Prostate gland (tissue), 2 donors: ENCODE results near the gene ARFRP1. TPM values are rescaled to one million over a fixed set of nuclear protein-coding genes. Genes with fewer than 3 reads are reported as not detected.
"Not testable (repeated sequence)": the region's sequence is repeated elsewhere in the genome, so short reads cannot be mapped to it uniquely, and the experiment has no call there.

Experiments
- DNase-seq: peaks from one replicate; pipeline ENCODE4 v3.0.0-alpha.2; 2019; ENCODE audit warnings: low spot score
- H3K27ac ChIP-seq, 2 donors: fragments of 200-600 bp; sonication (generic); 2 replicates each; pipeline ENCODE4 v1.5.1; 2017 to 2019
- H3K27me3 ChIP-seq: fragments of 200-600 bp; sonication (generic); replicated peaks from 2 replicates; pipeline ENCODE4 v1.5.1; 2019; ENCODE audit not compliant: insufficient read depth
- H3K36me3 ChIP-seq, 2 donors: fragments of 200-600 bp; sonication (generic); 1 replicate in 1 of 2; 2 replicates in 1 of 2; pipeline versions ENCODE4 v1.5.1 to v1.8.1; 2017 to 2019
- H3K4me1 ChIP-seq: fragments of 200-600 bp; sonication (generic); replicated peaks from 2 replicates; pipeline ENCODE4 v1.5.1; 2019
- H3K4me3 ChIP-seq, 2 donors: fragments of 200-600 bp; sonication (generic); 2 replicates each; pipeline ENCODE4 v1.5.1; 2017 to 2019
- H3K9me3 ChIP-seq: fragments of 200-600 bp; sonication (generic); 2 replicates; pipeline ENCODE4 v1.5.1; 2017
- CTCF ChIP-seq, 4 experiments: fragments of 200-600 bp in 2 of 4; fragments of 450-650 bp in 2 of 4; sonication (generic) in 2 of 4; IDR thresholded peaks; 1 replicate in 3 of 4; 2 replicates in 1 of 4; pipeline ENCODE4 v1.5.1; 2016 to 2019; ENCODE audit warnings: antibody characterized with exemption in 4 of 4, mild to moderate bottlenecking in 2 of 4, moderate library complexity in 2 of 4
- POLR2A ChIP-seq: fragments of 450-650 bp; IDR thresholded peaks from one replicate; pipeline ENCODE4 v1.6.1; 2016; ENCODE audit warnings: antibody characterized with exemption, mild to moderate bottlenecking
- POLR2AphosphoS5 ChIP-seq: sonication (generic); formaldehyde crosslinking; IDR thresholded peaks from one replicate; pipeline ENCODE4 v1.6.1; 2017; ENCODE audit warnings: antibody characterized with exemption
- WGBS: methylation state at CpG from one replicate; pipeline ENCODE4 v1.1.5; 2018; 5-methylcytosine and 5-hydroxymethylcytosine counted together
- intact Hi-C: fragments of 100-400 bp; cut with DNase I; formaldehyde crosslinking; loops from one replicate; pipeline ENCODE4 v1.14.2; 2022
- total RNA-seq, 2 donors: library from RNA; depleted of rRNA; stranded (reverse); fragments of >200 nt; gene quantifications; one replicate each; pipeline ENCODE4 v1.1.0, GENCODE V29; 2016

Gene ARFRP1
- total RNA-seq, 2 donors from 2014 or later, result 36.8 to 50.8 TPM

DNA sequence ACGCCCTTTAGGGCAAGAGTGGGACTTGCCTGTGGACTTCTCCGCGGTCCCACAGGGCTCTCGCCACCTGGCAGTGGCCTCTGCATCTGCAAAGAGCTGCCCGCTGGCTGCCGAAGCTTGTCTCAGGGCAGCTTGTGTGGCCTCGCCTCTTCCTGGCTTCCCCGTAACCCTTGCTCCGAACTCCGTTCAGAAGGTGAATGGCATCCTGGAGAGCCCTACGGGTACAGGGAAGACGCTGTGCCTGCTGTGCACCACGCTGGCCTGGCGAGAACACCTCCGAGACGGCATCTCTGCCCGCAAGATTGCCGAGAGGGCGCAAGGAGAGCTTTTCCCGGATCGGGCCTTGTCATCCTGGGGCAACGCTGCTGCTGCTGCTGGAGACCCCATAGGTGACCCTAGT, 46.7 kb downstream of the ARFRP1 start:
- H3K27ac ChIP-seq, result no peak overlapping the region
- intact Hi-C loops, result no loop called here
- 93% methylated on average over 22 of the region's 22 CpGs for WGBS
- H3K4me3 ChIP-seq, result no peak overlapping the region
- TF ChIP-seq CTCF (IDR thresholded peaks at IDR 0.05) (no peak), POLR2AphosphoS5 (no peak), POLR2A (no peak)
- H3K9me3 ChIP-seq, result no peaks in the 10 kb centered on the region
- DNase-seq, result no peak
- H3K27me3 ChIP-seq, result no peaks in the 10 kb centered on the region
- H3K4me1 ChIP-seq, result peaks cover 6% of the 10 kb centered on the region
- peaks cover 0 to 5% of the 10 kb centered on the region in 2 donors for H3K36me3 ChIP-seq

- H3K27me3 ChIP-seq, result no peaks in the 10 kb centered on the region
- H3K36me3 ChIP-seq, result peaks cover 0 to 5% of the 10 kb centered on the region in 2 donors
- no peak overlapping the region for H3K4me3 ChIP-seq
- intact Hi-C loops, result no loop called here
- H3K4me1 ChIP-seq, result peaks cover 6% of the 10 kb centered on the region
- WGBS, result 90% methylated on average over 8 of the region's 8 CpGs
- DNase-seq, result no peak
- H3K27ac ChIP-seq, result no peak overlapping the region
- no peaks in the 10 kb centered on the region for H3K9me3 ChIP-seq
- TF ChIP-seq CTCF (IDR thresholded peaks at IDR 0.05) (no peak), POLR2AphosphoS5 (no peak), POLR2A (no peak)
These were observed 47.2 kb downstream of the ARFRP1 start for GRCh38 chr20:63660622-63661021.

DNA sequence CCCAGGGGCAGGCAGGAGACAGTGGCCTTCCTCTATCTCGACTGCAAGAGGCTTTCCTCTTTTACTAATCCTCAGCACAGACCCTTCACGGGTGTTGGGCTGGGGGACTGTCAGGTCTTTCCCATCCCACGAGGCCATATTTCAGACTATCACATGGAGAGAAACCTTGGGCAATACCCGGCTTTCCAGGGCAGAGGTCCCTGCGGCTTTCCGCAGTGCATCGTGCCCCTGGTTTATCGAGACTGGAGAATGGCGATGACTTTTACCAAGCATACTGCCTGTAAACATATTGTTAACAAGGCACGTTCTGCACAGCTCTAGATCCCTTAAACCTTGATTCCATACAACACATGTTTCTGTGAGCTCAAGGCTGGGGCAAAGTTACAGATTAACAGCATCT, 47.6 kb downstream of the ARFRP1 start:
- intact Hi-C loops, DNase-seq: not testable (repeated sequence)

DNA sequence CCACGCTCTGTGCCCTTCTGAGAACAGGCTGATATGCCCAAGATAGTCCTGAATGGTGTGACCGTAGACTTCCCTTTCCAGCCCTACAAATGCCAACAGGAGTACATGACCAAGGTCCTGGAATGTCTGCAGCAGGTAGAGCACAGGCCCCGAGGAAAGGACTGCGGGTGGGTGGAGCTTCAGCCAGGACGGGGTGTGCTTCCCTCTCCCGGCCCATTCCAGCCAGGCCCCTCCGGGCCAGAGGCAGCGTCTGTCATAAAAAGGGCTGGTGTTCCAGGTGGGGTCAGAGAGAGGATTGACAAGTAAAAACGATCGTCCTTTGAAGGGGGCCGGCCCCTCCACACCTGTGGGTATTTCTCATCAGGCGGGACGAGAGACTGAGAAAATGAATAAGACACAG, 48.4 kb downstream of the ARFRP1 start:
- intact Hi-C loops, result loop anchor here (5.0 kb wide), 2 partner anchors 48 to 78 kb away; partner anchors contain the start of genes ARFRP1, LIME1, SLC2A4RG and ZGPAT
- Histone ChIP-seq H3K9me3 (no peaks in the 10 kb centered on the region), H3K4me1 (peaks cover 6% of the 10 kb centered on the region), H3K4me3 (peak overlapping the region in 1 of 2 donors; percentile 79), H3K27ac (no peak overlapping the region), H3K27me3 (no peaks in the 10 kb centered on the region), H3K36me3 (peaks cover 0 to 5% of the 10 kb centered on the region in 2 donors)
- no peak for DNase-seq
- no peak for TF ChIP-seq CTCF (IDR thresholded peaks at IDR 0.05)
- no peak for TF ChIP-seq POLR2A
- 43% methylated on average over 13 of the region's 13 CpGs for WGBS

More for the DNA sequence above, 47.6 kb downstream of the ARFRP1 start:
- H3K4me1 ChIP-seq, H3K27ac ChIP-seq, H3K27me3 ChIP-seq, H3K36me3 ChIP-seq, H3K4me3 ChIP-seq, H3K9me3 ChIP-seq: not testable (repeated sequence)
- 90% methylated on average over 10 of the region's 10 CpGs for WGBS

DNA sequence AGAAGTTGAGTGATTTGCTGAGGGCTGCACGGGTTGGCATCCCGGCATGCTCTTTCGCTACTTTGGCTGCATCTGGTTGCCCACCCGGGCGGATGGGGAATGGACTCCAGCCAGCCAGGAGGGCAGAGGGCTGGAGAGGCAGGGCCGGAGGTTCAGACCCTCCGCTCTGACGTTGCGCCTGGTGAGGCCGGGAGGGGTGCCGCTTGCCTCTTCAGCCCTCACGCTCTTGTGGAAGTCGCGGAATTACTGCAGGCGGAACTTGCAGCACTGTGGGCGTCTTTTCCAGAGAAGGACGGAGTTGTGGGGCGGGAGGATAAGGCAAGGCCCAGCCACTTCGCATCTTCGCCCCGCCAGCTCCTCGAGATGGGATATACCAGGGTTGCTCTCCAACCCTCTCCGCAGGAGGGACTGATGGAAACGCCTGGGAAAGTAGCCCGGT, 49.0 kb downstream of the ARFRP1 start:
- WGBS, result 2% methylated on average over 25 of the region's 25 CpGs
- Histone ChIP-seq H3K4me1 (peaks cover 6% of the 10 kb centered on the region), H3K27ac (peak overlapping the region; percentile 86 to 87), H3K27me3 (no peaks in the 10 kb centered on the region), H3K9me3 (no peaks in the 10 kb centered on the region), H3K36me3 (peaks cover 0 to 5% of the 10 kb centered on the region in 2 donors), H3K4me3 (peak overlapping the region; percentile 69 to 79)
- intact Hi-C loops, result loop anchor here (5.0 kb wide), 2 partner anchors 49 to 79 kb away; partner anchors contain the start of genes ARFRP1, LIME1, SLC2A4RG and ZGPAT
- no peak for DNase-seq
- no peak for TF ChIP-seq POLR2AphosphoS5
- TF ChIP-seq POLR2A, result no peak
